ENCODE data around the gene OSBP2. TPM values are rescaled to one million over a fixed set of nuclear protein-coding genes. Genes with fewer than 3 reads are reported as not detected.

OSBP2 gene
- total and polyA plus RNA-seq, 10 donors = 0.38 to 41.4 (median 6.5) TPM

GRCh38 chr22:30665786-30666185, 28.9 kb upstream of the OSBP2 start:
- no peak overlapping the region for H3K4me3 ChIP-seq
- intact Hi-C loops (cut with DNase I; ENCODE audit: low total_unique reads) = no loop called here
- 90 to 97% (median 94%) methylated on average over 4 of the region's 4 CpGs for WGBS, 5 donors

DNA sequence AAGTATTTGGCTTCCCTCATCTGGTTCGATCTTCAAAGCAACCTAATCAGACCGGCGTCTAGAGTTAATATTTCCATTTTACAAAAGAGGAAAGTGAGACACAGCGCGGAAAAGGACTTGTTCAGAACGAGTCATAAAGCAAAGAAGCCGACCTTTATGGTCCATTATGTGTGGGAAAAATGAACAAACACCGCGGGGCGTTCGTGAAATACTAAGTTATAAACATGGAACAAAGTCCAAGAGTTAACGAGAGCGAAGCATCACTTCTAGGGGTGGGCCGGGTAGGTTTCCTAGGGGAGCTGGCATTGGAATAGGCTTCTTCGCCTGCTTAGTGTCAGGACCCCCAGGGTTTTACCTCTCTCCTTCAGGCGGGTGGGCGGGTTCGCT, 27.6 kb upstream of the OSBP2 start:
- peak overlapping the region in 6 of 8 donors; percentile 11 to 82 (median 66) for H3K27ac ChIP-seq
- intact Hi-C loops (cut with DNase I; ENCODE audit: low total_unique reads) = no loop called here
- peaks cover 5 to 27% (median 22%) of the 10 kb centered on the region in 6 donors for H3K4me1 ChIP-seq
- no peak for TF ChIP-seq POLR2A (IDR thresholded peaks at IDR 0.05)
- no peak for TF ChIP-seq POLR2AphosphoS5 (IDR thresholded peaks at IDR 0.05)
- TF ChIP-seq, protein P1, sequence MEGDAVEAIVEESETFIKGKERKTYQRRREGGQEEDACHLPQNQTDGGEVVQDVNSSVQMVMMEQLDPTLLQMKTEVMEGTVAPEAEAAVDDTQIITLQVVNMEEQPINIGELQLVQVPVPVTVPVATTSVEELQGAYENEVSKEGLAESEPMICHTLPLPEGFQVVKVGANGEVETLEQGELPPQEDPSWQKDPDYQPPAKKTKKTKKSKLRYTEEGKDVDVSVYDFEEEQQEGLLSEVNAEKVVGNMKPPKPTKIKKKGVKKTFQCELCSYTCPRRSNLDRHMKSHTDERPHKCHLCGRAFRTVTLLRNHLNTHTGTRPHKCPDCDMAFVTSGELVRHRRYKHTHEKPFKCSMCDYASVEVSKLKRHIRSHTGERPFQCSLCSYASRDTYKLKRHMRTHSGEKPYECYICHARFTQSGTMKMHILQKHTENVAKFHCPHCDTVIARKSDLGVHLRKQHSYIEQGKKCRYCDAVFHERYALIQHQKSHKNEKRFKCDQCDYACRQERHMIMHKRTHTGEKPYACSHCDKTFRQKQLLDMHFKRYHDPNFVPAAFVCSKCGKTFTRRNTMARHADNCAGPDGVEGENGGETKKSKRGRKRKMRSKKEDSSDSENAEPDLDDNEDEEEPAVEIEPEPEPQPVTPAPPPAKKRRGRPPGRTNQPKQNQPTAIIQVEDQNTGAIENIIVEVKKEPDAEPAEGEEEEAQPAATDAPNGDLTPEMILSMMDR (IDR thresholded peaks at IDR 0.05 in 8 of 11, conservative IDR thresholded peaks at IDR 0.05 in 3 of 11) = no peak
- H3K36me3 ChIP-seq = peaks cover 0 to 28% (median 18%) of the 10 kb centered on the region in 6 donors
- H3K27me3 ChIP-seq (replicated peaks in 1 of 7) = peaks cover 0 to 6% (median 0%) of the 10 kb centered on the region in 7 donors
- no peak for DNase-seq
- H3K4me3 ChIP-seq = peak overlapping the region; percentile 67 to 86 (median 80)
- no peaks in the 10 kb centered on the region for H3K9me3 ChIP-seq
- WGBS, 5 donors = 0 to 2% (median 1%) methylated on average over 18 of the region's 18 CpGs

More at GRCh38 chr22:30665786-30666185, 28.9 kb upstream of the OSBP2 start:
- no peak for DNase-seq
- Histone ChIP-seq H3K27me3 (replicated peaks in 1 of 7) (peaks cover 0 to 6% (median 0%) of the 10 kb centered on the region in 7 donors), H3K27ac (no peak overlapping the region), H3K9me3 (no peaks in the 10 kb centered on the region), H3K36me3 (peaks cover 0 to 36% (median 20%) of the 10 kb centered on the region in 6 donors), H3K4me1 (peaks cover 5 to 27% (median 22%) of the 10 kb centered on the region in 6 donors)
- TF ChIP-seq POLR2A (IDR thresholded peaks at IDR 0.05) (no peak), POLR2AphosphoS5 (IDR thresholded peaks at IDR 0.05) (no peak)
- TF ChIP-seq, protein P1 (IDR thresholded peaks at IDR 0.05 in 8 of 11, conservative IDR thresholded peaks at IDR 0.05 in 3 of 11) = no peak

DNA sequence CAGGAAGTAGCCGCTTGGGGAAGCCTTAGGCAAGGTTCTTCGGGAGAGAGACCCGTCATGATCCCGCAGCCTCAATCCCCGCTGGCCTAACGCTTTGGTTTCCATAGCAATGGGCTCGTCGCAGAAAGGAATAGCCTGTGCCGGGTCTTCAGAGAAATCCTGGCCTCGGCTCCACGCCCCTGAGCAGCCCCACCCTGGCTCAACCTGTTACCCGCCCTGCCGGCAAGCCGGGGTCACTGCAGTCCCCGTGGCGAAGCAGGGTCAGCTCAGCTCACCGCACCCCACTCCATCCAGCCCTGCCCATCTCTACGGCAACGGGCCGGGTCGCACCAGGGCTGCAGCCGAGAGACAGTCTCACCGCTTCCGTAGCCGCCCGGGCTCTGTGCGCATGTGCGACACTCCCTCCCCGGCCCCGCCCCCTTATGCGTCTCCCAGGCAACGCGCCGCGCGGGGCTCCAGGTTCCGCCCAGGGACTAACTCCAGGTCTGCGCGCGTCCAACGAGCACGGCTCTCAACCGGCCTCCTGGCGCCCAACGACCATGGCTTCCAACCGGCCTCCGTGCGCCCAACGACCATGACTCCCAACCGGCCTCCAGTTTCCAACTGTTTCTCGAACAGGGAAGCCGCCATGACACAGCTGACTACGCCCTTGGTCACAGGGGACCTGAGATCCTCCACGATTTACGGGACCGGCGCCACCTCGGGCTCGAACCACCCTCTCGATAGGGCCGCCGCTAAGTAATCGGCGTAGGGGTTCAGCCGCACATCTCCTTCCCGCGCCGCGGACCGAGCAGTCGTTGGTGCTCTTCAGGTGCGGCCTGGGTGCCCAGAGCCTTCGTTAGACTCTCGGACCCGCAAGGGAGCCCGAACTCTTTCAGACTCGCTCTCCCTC, 26.9 kb upstream of the OSBP2 start, which contains the start of gene DUSP18:
DUSP18 (minus strand) TSS at position 382 of the 892 bp plus-strand sequence. CDS start 3,872 bp downstream, outside the sequence.
- peaks cover 0 to 22% (median 13%) of the 10 kb centered on the region in 6 donors for H3K36me3 ChIP-seq
- DNase-seq = peak; percentile 98
- H3K9me3 ChIP-seq = no peaks in the 10 kb centered on the region
- peaks cover 0 to 6% (median 0%) of the 10 kb centered on the region in 7 donors for H3K27me3 ChIP-seq (replicated peaks in 1 of 7)
- intact Hi-C loops (cut with DNase I; ENCODE audit: low total_unique reads) = no loop called here
- 0 to 2% (median 1%) methylated on average over 24 to 77 of the region's 77 CpGs for WGBS, 5 donors
- peak within 1 kb of the TSS in 6 of 8 donors; percentile 11 to 82 (median 66) for H3K27ac ChIP-seq
- H3K4me3 ChIP-seq = peak within 1 kb of the TSS; percentile 67 to 86 (median 80)
- peaks cover 5 to 27% (median 22%) of the 10 kb centered on the region in 6 donors for H3K4me1 ChIP-seq
- TF ChIP-seq, protein P1 (IDR thresholded peaks at IDR 0.05 in 8 of 11, conservative IDR thresholded peaks at IDR 0.05 in 3 of 11) = peak in 8 of 11 experiments; percentile 16 to 61 (median 52)
- peak; percentile 84 to 92 (median 91) for TF ChIP-seq POLR2AphosphoS5 (IDR thresholded peaks at IDR 0.05)
- TF ChIP-seq POLR2A (IDR thresholded peaks at IDR 0.05) = no peak

DNA sequence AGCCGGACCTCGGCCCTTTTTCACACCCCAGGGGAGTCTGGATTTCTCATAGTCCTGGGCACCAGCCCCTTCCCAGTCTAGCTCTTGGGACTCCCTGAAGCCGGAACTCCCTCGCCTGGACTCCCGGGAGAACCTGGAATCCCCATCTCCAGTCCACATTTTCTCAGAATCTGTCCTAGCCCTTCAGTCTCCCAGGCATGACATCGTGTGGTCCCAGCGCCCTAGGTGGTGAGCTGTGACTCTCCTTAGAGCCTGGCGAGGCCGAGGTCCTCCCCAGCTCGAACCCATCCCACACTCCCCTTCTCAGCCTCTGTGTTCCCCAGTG, 26.3 kb upstream of the OSBP2 start:
- Histone ChIP-seq H3K9me3 (no peaks in the 10 kb centered on the region), H3K4me3 (peak overlapping the region; percentile 67 to 86 (median 80)), H3K36me3 (peaks cover 0 to 16% (median 7%) of the 10 kb centered on the region in 6 donors), H3K27ac (peak overlapping the region in 3 of 8 donors; percentile 3 to 82 (median 79)), H3K4me1 (peaks cover 5 to 27% (median 22%) of the 10 kb centered on the region in 6 donors), H3K27me3 (replicated peaks in 1 of 7) (peaks cover 0 to 6% (median 0%) of the 10 kb centered on the region in 7 donors)
- intact Hi-C loops (cut with DNase I; ENCODE audit: low total_unique reads) = no loop called here
- no peak for TF ChIP-seq POLR2AphosphoS5 (IDR thresholded peaks at IDR 0.05)
- no peak for TF ChIP-seq POLR2A (IDR thresholded peaks at IDR 0.05)
- TF ChIP-seq, protein P1 (IDR thresholded peaks at IDR 0.05 in 8 of 11, conservative IDR thresholded peaks at IDR 0.05 in 3 of 11) = no peak
- no peak for DNase-seq
- WGBS, 5 donors = 37 to 52% (median 39%) methylated on average over 8 to 10 of the region's 10 CpGs
